SK-N-SH (cell line): ENCODE data around the gene OTOP3.

Source experiments
- CHD2 ChIP-seq: fragments of 150-350 bp; IDR thresholded peaks from 2 replicates; pipeline ENCODE4 v1.6.1; 2018; ENCODE audit warnings: low read length; ENCODE audit not compliant: partially characterized antibody
- CTCF ChIP-seq: fragments of 200-600 bp; sonication (generic); IDR thresholded peaks from 2 replicates; pipeline ENCODE4 v1.6.1; 2017; ENCODE audit warnings: antibody characterized with exemption, mild to moderate bottlenecking, moderate library complexity
- EP300 ChIP-seq, 2 experiments: IDR thresholded peaks; 2 replicates each; pipeline versions ENCODE4 v1.4.0 to v1.6.1; 2012; ENCODE audit warnings: borderline replicate concordance in 1 of 2, low read depth in 1 of 2, low read length in 1 of 2
- EZH2phosphoT487 ChIP-seq: fragments of 200-600 bp; sonication (generic); IDR thresholded peaks from 2 replicates; pipeline ENCODE4 v1.6.1; 2017; ENCODE audit warnings: low read depth, mixed run types, mild to moderate bottlenecking, antibody characterized with exemption, moderate library complexity, borderline replicate concordance
- MAX ChIP-seq: IDR thresholded peaks from 2 replicates; pipeline ENCODE4 v1.4.0; 2012; ENCODE audit warnings: low read depth
- MXI1 ChIP-seq: IDR thresholded peaks from 2 replicates; pipeline ENCODE4 v1.6.1; 2012; ENCODE audit warnings: mild to moderate bottlenecking, low read depth, low read length, improper control_type of control experiment
- NFIC ChIP-seq: IDR thresholded peaks from 2 replicates; pipeline ENCODE4 v1.4.0; 2012; ENCODE audit warnings: borderline replicate concordance
- PBX3 ChIP-seq: IDR thresholded peaks from 2 replicates; pipeline ENCODE4; 2012
- POLR2AphosphoS5 ChIP-seq: IDR thresholded peaks from 2 replicates; pipeline ENCODE4 v1.6.1; 2012; ENCODE audit warnings: low read depth, low read length
- RAD21 ChIP-seq: IDR thresholded peaks from 2 replicates; pipeline ENCODE4 v1.6.1; 2012; ENCODE audit warnings: mild to moderate bottlenecking, low read length
- USF2 ChIP-seq: fragments of 150-350 bp; IDR thresholded peaks from 2 replicates; pipeline ENCODE4 v1.6.1; 2017; ENCODE audit warnings: antibody characterized with exemption, low read length, low read depth, borderline replicate concordance

GRCh38 chr17:74923538-74924249 is 12.0 kb upstream of the OTOP3 start:
- TF ChIP-seq PBX3, result no peak
- TF ChIP-seq POLR2AphosphoS5, result no peak
- peak; percentile 86 for TF ChIP-seq CTCF
- TF ChIP-seq MXI1, result peak; percentile 52; the same call in 1 of the 2 replicates
- TF ChIP-seq EZH2phosphoT487, result no peak; the same call in 1 of the 2 replicates
- TF ChIP-seq CHD2, result peak; percentile 51
- peak; percentile 99 for TF ChIP-seq MAX
- TF ChIP-seq EP300 (IDR thresholded peaks at IDR 0.05; ENCODE audit: borderline replicate concordance in 1 of 2, low read depth in 1 of 2, low read length in 1 of 2), result no peak
- TF ChIP-seq RAD21, result peak; percentile 77
- no peak for TF ChIP-seq NFIC
- no peak for TF ChIP-seq USF2
